ENCODE results near the gene LPAR2. TPM values are rescaled to one million over a fixed set of nuclear protein-coding genes. Genes with fewer than 3 reads are reported as not detected.

LPAR2 gene
- total RNA-seq, 1 experiment from 2014 or later, result 17.4 TPM

DNA sequence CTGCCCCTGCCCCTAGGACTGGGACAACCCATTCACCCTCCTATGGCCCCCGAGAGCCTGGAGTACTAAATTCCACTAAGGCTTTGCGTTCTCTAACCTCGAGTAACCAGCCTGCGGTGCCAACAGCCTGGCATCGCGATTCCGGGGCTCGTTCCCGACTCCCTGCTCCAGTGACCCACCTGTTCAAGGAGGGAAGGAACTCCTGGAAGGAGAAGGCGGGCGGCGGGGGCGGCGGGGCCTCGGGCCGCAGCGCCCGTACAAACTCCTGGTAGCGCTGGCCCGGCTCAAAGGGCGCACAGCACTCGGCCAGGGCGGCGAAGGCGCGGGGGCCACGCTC is 9.1 kb upstream of the LPAR2 start:
- DNase-seq (ENCODE audit: unreplicated experiment), result no peak
- ChIA-PET CTCF (interaction anchor here (0.6 to 0.7 kb wide), 2 partner anchors 84 to 1610 kb away, joined by 3 read pairs; no protein-coding TSS in a partner anchor), POLR2A (no interaction called here)
- Mint-ChIP-seq H3K36me3 (ENCODE audit: insufficient read depth, unreplicated experiment) (peaks cover 12% of the 10 kb centered on the region), H3K4me1 (ENCODE audit: insufficient read depth, unreplicated experiment) (peaks cover 3% of the 10 kb centered on the region), H3K27ac (ENCODE audit: low read depth, unreplicated experiment) (no peak overlapping the region), H3K27me3 (ENCODE audit: insufficient read depth, unreplicated experiment) (no peaks in the 10 kb centered on the region), H3K9me3 (ENCODE audit: unreplicated experiment) (no peaks in the 10 kb centered on the region), H3K4me3 (ENCODE audit: unreplicated experiment) (no peak overlapping the region)
- intact Hi-C loops (cut with micrococcal nuclease), result no loop called here
- TF ChIP-seq CTCF (IDR thresholded peaks at IDR 0.05; ENCODE audit: unreplicated experiment), result no peak
- no TSS peak for BruUV-seq (replicated peaks)

- BruUV-seq (replicated peaks), result no TSS peak
- no peak overlapping the region for H3K4me3 Mint-ChIP-seq (ENCODE audit: unreplicated experiment)
- ChIA-PET CTCF (interaction anchor here (0.7 kb wide), 1 partner anchor 1610 kb away, joined by 3 read pairs; no protein-coding TSS in a partner anchor), POLR2A (no interaction called here)
- no peak for TF ChIP-seq CTCF (IDR thresholded peaks at IDR 0.05; ENCODE audit: unreplicated experiment)
- H3K9me3 Mint-ChIP-seq (ENCODE audit: unreplicated experiment), result no peaks in the 10 kb centered on the region
- H3K36me3 Mint-ChIP-seq (ENCODE audit: insufficient read depth, unreplicated experiment), result peaks cover 14% of the 10 kb centered on the region
- no peak for DNase-seq (ENCODE audit: unreplicated experiment)
- no peak overlapping the region for H3K27ac Mint-ChIP-seq (ENCODE audit: low read depth, unreplicated experiment)
- no peaks in the 10 kb centered on the region for H3K27me3 Mint-ChIP-seq (ENCODE audit: insufficient read depth, unreplicated experiment)
- intact Hi-C loops (cut with micrococcal nuclease), result no loop called here
- H3K4me1 Mint-ChIP-seq (ENCODE audit: insufficient read depth, unreplicated experiment), result no peaks in the 10 kb centered on the region
Measured at GRCh38 chr19:19636573-19637185, 8.7 kb upstream of the LPAR2 start.

- no peaks in the 10 kb centered on the region for H3K27me3 Mint-ChIP-seq (ENCODE audit: insufficient read depth, unreplicated experiment)
Measured at GRCh38 chr19:19635313-19635702, 7.3 kb upstream of the LPAR2 start.

More at GRCh38 chr19:19635313-19635702, 7.3 kb upstream of the LPAR2 start:
- intact Hi-C loops (cut with micrococcal nuclease), result no loop called here
- ChIA-PET CTCF (interaction anchor here (0.7 to 1.7 kb wide), 3 partner anchors 8 to 143 kb away, joined by 3 to 10 read pairs (median 4); partner anchors contain the start of gene GMIP), POLR2A (no interaction called here)
- Mint-ChIP-seq H3K4me3 (ENCODE audit: unreplicated experiment) (no peak overlapping the region), H3K9me3 (ENCODE audit: unreplicated experiment) (no peaks in the 10 kb centered on the region), H3K4me1 (ENCODE audit: insufficient read depth, unreplicated experiment) (no peaks in the 10 kb centered on the region), H3K36me3 (ENCODE audit: insufficient read depth, unreplicated experiment) (peaks cover 18% of the 10 kb centered on the region), H3K27ac (ENCODE audit: low read depth, unreplicated experiment) (no peak overlapping the region)
- no peak for DNase-seq (ENCODE audit: unreplicated experiment)
- TF ChIP-seq CTCF (IDR thresholded peaks at IDR 0.05; ENCODE audit: unreplicated experiment), result no peak
- BruUV-seq (replicated peaks), result no TSS peak
